Neuronal stem cell (in vitro differentiated cells): ENCODE results near the gene PKNOX2.
A peak's percentile ranks its signal among the peaks of the same experiment; 100 is the strongest.

Experiments
- DNase-seq: peaks from one replicate; pipeline ENCODE4 v3.0.0-alpha.2; 2013; ENCODE audit warnings: low spot score
- H2AFZ ChIP-seq: one replicate; pipeline ENCODE4 v1.6.1; 2013; ENCODE audit warnings: mild to moderate bottlenecking, low read length, inconsistent platforms
- H2AK5ac ChIP-seq: 2 replicates; pipeline ENCODE4 v1.6.1; 2013; ENCODE audit warnings: low read depth, mild to moderate bottlenecking, inconsistent platforms, low read length, moderate library complexity, mixed read lengths
- H2BK120ac ChIP-seq: 2 replicates; pipeline ENCODE4 v1.6.1; 2013; ENCODE audit warnings: low read depth, mild to moderate bottlenecking, inconsistent platforms, low read length, moderate library complexity, mixed read lengths
- H2BK12ac ChIP-seq: one replicate; pipeline ENCODE4 v1.6.1; 2013; ENCODE audit warnings: low read length, inconsistent platforms
- H2BK15ac ChIP-seq: 2 replicates; pipeline ENCODE4 v1.6.1; 2013; ENCODE audit warnings: mild to moderate bottlenecking, low read length, inconsistent platforms, mixed read lengths
- H2BK5ac ChIP-seq: one replicate; pipeline ENCODE4 v1.6.1; 2013; ENCODE audit warnings: inconsistent platforms, mild to moderate bottlenecking, low read length, moderate library complexity
- H3K14ac ChIP-seq: one replicate; pipeline ENCODE4 v1.6.1; 2013; ENCODE audit warnings: low read length, inconsistent platforms
- H3K18ac ChIP-seq: 2 replicates; pipeline ENCODE4 v1.6.1; 2013; ENCODE audit warnings: low read length, inconsistent platforms
- H3K23ac ChIP-seq: 2 replicates; pipeline ENCODE4 v1.6.1; 2013; ENCODE audit warnings: low read depth, mild to moderate bottlenecking, mixed read lengths, low read length, inconsistent platforms; ENCODE audit not compliant: poor library complexity
- H3K27ac ChIP-seq: replicated peaks from 3 replicates; pipeline ENCODE4 v1.5.1; 2013; ENCODE audit warnings: low read length, inconsistent platforms
- H3K27me3 ChIP-seq, 3 experiments: 2 replicates each; pipeline ENCODE4 v1.6.1; 2013; ENCODE audit warnings: low read length in 3 of 3, mild to moderate bottlenecking in 2 of 3, inconsistent platforms in 1 of 3, low read depth in 1 of 3, mixed read lengths in 1 of 3, moderate library complexity in 1 of 3; ENCODE audit not compliant: control insufficient read depth in 3 of 3, insufficient read depth in 3 of 3
- H3K36me3 ChIP-seq, 2 donors: replicated peaks in 1 of 2; 2 replicates each; pipeline ENCODE4 v1.6.1; 2013; ENCODE audit warnings: low read length in 2 of 2; ENCODE audit not compliant: control insufficient read depth in 2 of 2, insufficient read depth in 2 of 2
- H3K4ac ChIP-seq: 2 replicates; pipeline ENCODE4 v1.6.1; 2013; ENCODE audit warnings: inconsistent platforms, mild to moderate bottlenecking, low read length, moderate library complexity
- H3K4me1 ChIP-seq, 2 donors: 1 replicate in 1 of 2; 2 replicates in 1 of 2; pipeline ENCODE4 v1.6.1; 2013; ENCODE audit warnings: low read length in 2 of 2, low read depth in 1 of 2; ENCODE audit not compliant: control insufficient read depth in 2 of 2, insufficient read depth in 1 of 2
- H3K4me2 ChIP-seq: one replicate; pipeline ENCODE4 v1.6.1; 2013; ENCODE audit warnings: mild to moderate bottlenecking, low read length, inconsistent platforms; ENCODE audit not compliant: insufficient read depth, poor library complexity, severe bottlenecking
- H3K4me3 ChIP-seq, 2 donors: 2 replicates each; pipeline ENCODE4 v1.5.1; 2013; ENCODE audit warnings: low read length in 2 of 2, mild to moderate bottlenecking in 2 of 2, inconsistent platforms in 1 of 2, moderate library complexity in 1 of 2
- H3K79me1 ChIP-seq: one replicate; pipeline ENCODE4 v1.6.1; 2013; ENCODE audit warnings: low read depth, mild to moderate bottlenecking, inconsistent platforms, low read length, moderate library complexity
- H3K9ac ChIP-seq: one replicate; pipeline ENCODE4 v1.6.1; 2013; ENCODE audit warnings: mild to moderate bottlenecking, low read depth, low read length, inconsistent platforms; ENCODE audit not compliant: poor library complexity
- H3K9me3 ChIP-seq, 2 donors: replicated peaks in 1 of 2; 2 replicates each; pipeline versions ENCODE3 to v1.6.1; 2013; ENCODE audit warnings: low read length in 2 of 2, mild to moderate bottlenecking in 2 of 2, inconsistent platforms in 1 of 2, low read depth in 1 of 2, mixed read lengths in 1 of 2, moderate library complexity in 1 of 2; ENCODE audit not compliant: control insufficient read depth in 2 of 2, insufficient read depth in 1 of 2
- H4K8ac ChIP-seq: one replicate; pipeline ENCODE4 v1.6.1; 2013; ENCODE audit warnings: low read depth, mild to moderate bottlenecking, inconsistent platforms, low read length, moderate library complexity
- H4K91ac ChIP-seq: one replicate; pipeline ENCODE4 v1.6.1; 2013; ENCODE audit warnings: low read length, low read depth, mild to moderate bottlenecking, inconsistent platforms; ENCODE audit not compliant: poor library complexity
- WGBS, 2 donors: extraction: QIAGEN DNeasy Blood & Tissue Kit; methylation state at CpG; one replicate each; pipeline ENCODE4 v1.1.7; 2013; ENCODE audit warnings: missing lambda C conversion rate in 2 of 2, mixed read lengths in 1 of 2; ENCODE audit not compliant: insufficient read length in 2 of 2, insufficient replicate concordance in 1 of 2; ENCODE audit errors: extremely low coverage in 2 of 2; 5-methylcytosine and 5-hydroxymethylcytosine counted together

Gene PKNOX2

GRCh38 chr11:125262194-125262829 is 97.8 kb downstream of the PKNOX2 start:
- Histone ChIP-seq H2BK5ac (peak overlapping the region; percentile 82), H3K4me1 (peaks cover 34 to 43% of the 10 kb centered on the region in 2 donors), H3K4me3 (no peak overlapping the region), H3K14ac (peak overlapping the region; percentile 59), H3K9me3 (no peaks in the 10 kb centered on the region), H4K91ac (peak overlapping the region; percentile 61), H2BK12ac (peak overlapping the region; percentile 16), H3K79me1 (peaks cover 2% of the 10 kb centered on the region), H3K36me3 (peaks cover 0 to 20% of the 10 kb centered on the region in 2 donors), H2BK120ac (peak overlapping the region; percentile 49), H3K27ac (peak overlapping the region; percentile 84), H2AFZ (peak overlapping the region; percentile 50), H3K4ac (peak overlapping the region; percentile 19), H4K8ac (peak overlapping the region; percentile 7), H3K18ac (peak overlapping the region; percentile 92), H3K9ac (no peak overlapping the region), H3K23ac (peak overlapping the region; percentile 16), H2BK15ac (peak overlapping the region; percentile 87), H3K4me2 (peak overlapping the region; percentile 39), H3K27me3 (no peaks in the 10 kb centered on the region), H2AK5ac (peak overlapping the region; percentile 91)
- peak; percentile 33 for DNase-seq
- no CpG with 5 or more reads among the region's 20 CpGs for WGBS, 2 donors

- Histone ChIP-seq H2BK5ac (peak overlapping the region; percentile 82), H3K4me3 (peak overlapping the region in 1 of 2 donors; percentile 10), H3K36me3 (peaks cover 0 to 20% of the 10 kb centered on the region in 2 donors), H3K23ac (no peak overlapping the region), H2AFZ (peak overlapping the region; percentile 50), H3K4me2 (peak overlapping the region; percentile 66), H3K18ac (peak overlapping the region; percentile 87), H2BK120ac (peak overlapping the region; percentile 49), H3K14ac (peak overlapping the region; percentile 59), H2AK5ac (peak overlapping the region; percentile 83), H3K9me3 (no peaks in the 10 kb centered on the region), H3K4me1 (peaks cover 34 to 47% of the 10 kb centered on the region in 2 donors), H3K79me1 (peaks cover 2% of the 10 kb centered on the region), H2BK15ac (no peak overlapping the region), H4K91ac (peak overlapping the region; percentile 92), H2BK12ac (no peak overlapping the region), H4K8ac (peak overlapping the region; percentile 7), H3K27me3 (no peaks in the 10 kb centered on the region), H3K9ac (peak overlapping the region; percentile 53), H3K27ac (peak overlapping the region; percentile 84), H3K4ac (peak overlapping the region; percentile 19)
- WGBS, 2 donors: no CpG with 5 or more reads among the region's 10 CpGs
- peak; percentile 31 for DNase-seq
Measured at GRCh38 chr11:125262830-125263218, 98.3 kb downstream of the PKNOX2 start.

GRCh38 chr11:125263268-125263790 is 98.8 kb downstream of the PKNOX2 start:
- Histone ChIP-seq H3K27ac (peak overlapping the region; percentile 84), H3K9ac (peak overlapping the region; percentile 33), H2BK120ac (peak overlapping the region; percentile 76), H2BK5ac (peak overlapping the region; percentile 82), H3K4ac (peak overlapping the region; percentile 19), H4K8ac (no peak overlapping the region), H4K91ac (peak overlapping the region; percentile 92), H2AFZ (peak overlapping the region; percentile 50), H3K79me1 (peaks cover 2% of the 10 kb centered on the region), H2AK5ac (peak overlapping the region; percentile 86), H3K18ac (peak overlapping the region; percentile 97), H2BK12ac (no peak overlapping the region), H3K36me3 (peaks cover 0 to 18% of the 10 kb centered on the region in 2 donors), H3K4me2 (peak overlapping the region; percentile 66), H3K4me3 (peak overlapping the region in 1 of 2 donors; percentile 10), H3K9me3 (no peaks in the 10 kb centered on the region), H3K23ac (no peak overlapping the region), H3K27me3 (no peaks in the 10 kb centered on the region), H3K4me1 (peaks cover 34 to 52% of the 10 kb centered on the region in 2 donors), H3K14ac (no peak overlapping the region), H2BK15ac (no peak overlapping the region)
- no CpG with 5 or more reads among the region's 29 CpGs for WGBS, 2 donors
- DNase-seq: peak; percentile 94
